Neutrophil (primary cell): ENCODE results near the gene ABHD8.
"Not testable (repeated sequence)": the region's sequence is repeated elsewhere in the genome, so short reads cannot be mapped to it uniquely, and the experiment has no call there.

Experiments
- H3K27ac ChIP-seq: fragments of 200-600 bp; sonication (generic); 2 replicates; pipeline ENCODE4 v1.5.1; 2016; ENCODE audit warnings: mild to moderate bottlenecking, moderate library complexity
- H3K27me3 ChIP-seq: fragments of 200-600 bp; sonication (generic); 2 replicates; pipeline ENCODE4 v1.6.0; 2016; ENCODE audit warnings: mild to moderate bottlenecking
- H3K36me3 ChIP-seq: fragments of 200-600 bp; sonication (generic); 2 replicates; pipeline ENCODE4 v1.5.1; 2017
- H3K4me1 ChIP-seq, 2 experiments: fragments of 200-600 bp in 1 of 2; sonication (generic) in 1 of 2; 1 replicate in 1 of 2; 2 replicates in 1 of 2; pipeline versions ENCODE4 v1.5.1 to v1.6.1; 2013 to 2016; ENCODE audit warnings: low read depth in 1 of 2, low read length in 1 of 2, mild to moderate bottlenecking in 1 of 2, moderate library complexity in 1 of 2; ENCODE audit not compliant: control insufficient read depth in 1 of 2, insufficient read depth in 1 of 2
- H3K4me3 ChIP-seq, 2 experiments: fragments of 200-600 bp in 1 of 2; sonication (generic) in 1 of 2; 1 replicate in 1 of 2; 2 replicates in 1 of 2; pipeline ENCODE4 v1.5.1; 2013 to 2016; ENCODE audit warnings: low read depth in 1 of 2, low read length in 1 of 2, mild to moderate bottlenecking in 1 of 2, moderate library complexity in 1 of 2
- H3K9me3 ChIP-seq: fragments of 200-600 bp; sonication (generic); 2 replicates; pipeline ENCODE4 v1.5.1; 2016
- TF ChIP-seq, protein P1 (sequence below): fragments of 200-600 bp; sonication (generic); IDR thresholded peaks from 2 replicates; pipeline ENCODE4 v1.5.1; 2016; ENCODE audit warnings: antibody characterized with exemption

ABHD8 gene

DNA sequence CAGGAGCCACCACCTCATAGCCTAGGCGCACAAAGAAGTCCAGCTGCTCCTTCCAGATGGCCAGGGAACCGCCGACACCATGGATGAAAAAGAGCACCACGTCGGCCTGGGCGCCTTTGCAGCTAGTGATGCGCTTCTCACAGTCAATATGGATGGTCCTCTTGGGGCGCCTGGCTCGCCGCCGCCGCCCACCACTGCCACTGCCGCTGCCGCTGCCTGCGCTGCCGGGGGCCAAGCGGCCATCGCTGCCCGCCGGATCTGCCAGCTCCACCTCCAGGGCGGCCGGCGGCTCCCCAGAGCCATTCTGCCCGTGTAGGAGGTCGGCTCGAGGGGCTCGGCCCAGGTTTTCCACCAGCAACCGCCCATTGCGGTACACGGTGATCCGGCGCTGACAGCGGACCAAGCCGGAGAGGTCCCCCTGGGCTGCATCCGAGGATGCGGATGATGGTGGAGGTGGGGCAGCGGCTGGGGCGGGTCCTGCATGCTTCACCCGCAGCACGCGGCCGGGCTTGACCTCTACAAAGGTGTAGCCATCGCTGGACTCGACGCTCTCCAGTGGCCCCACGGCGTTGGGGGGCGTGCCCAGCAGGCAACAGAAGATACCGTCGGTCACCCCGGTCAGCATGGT is 2.1 kb downstream of the ABHD8 start:
- no peaks in the 10 kb centered on the region for H3K36me3 ChIP-seq
- no peaks in the 10 kb centered on the region for H3K9me3 ChIP-seq
- no peaks in the 10 kb centered on the region for H3K27me3 ChIP-seq
- H3K4me1 ChIP-seq, result peaks cover 46 to 51% of the 10 kb centered on the region in 2 experiments
- TF ChIP-seq, protein P1, sequence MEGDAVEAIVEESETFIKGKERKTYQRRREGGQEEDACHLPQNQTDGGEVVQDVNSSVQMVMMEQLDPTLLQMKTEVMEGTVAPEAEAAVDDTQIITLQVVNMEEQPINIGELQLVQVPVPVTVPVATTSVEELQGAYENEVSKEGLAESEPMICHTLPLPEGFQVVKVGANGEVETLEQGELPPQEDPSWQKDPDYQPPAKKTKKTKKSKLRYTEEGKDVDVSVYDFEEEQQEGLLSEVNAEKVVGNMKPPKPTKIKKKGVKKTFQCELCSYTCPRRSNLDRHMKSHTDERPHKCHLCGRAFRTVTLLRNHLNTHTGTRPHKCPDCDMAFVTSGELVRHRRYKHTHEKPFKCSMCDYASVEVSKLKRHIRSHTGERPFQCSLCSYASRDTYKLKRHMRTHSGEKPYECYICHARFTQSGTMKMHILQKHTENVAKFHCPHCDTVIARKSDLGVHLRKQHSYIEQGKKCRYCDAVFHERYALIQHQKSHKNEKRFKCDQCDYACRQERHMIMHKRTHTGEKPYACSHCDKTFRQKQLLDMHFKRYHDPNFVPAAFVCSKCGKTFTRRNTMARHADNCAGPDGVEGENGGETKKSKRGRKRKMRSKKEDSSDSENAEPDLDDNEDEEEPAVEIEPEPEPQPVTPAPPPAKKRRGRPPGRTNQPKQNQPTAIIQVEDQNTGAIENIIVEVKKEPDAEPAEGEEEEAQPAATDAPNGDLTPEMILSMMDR, result no peak
- no peak overlapping the region for H3K4me3 ChIP-seq
- no peak overlapping the region for H3K27ac ChIP-seq

DNA sequence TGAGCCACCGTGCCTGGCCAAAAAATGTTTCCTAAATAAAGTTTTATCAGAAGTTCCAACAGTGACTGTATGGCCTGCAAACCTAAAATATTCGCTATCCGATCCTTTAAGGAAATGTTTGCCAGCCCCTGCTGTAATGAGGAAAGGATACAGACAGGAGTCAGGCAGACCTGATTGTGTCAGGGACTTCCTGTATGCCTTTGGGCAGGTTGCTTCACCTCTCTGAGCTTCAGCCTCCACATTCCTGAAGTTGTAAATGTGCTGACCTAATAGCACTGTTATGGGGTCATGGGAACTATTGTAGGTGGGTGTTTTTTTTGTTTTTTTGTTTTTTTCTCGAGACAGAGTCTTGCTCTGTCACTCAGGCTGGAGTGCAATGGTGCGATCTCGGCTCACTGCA is 6.2 kb downstream of the ABHD8 start:
- peak overlapping the region; percentile 16 for H3K27ac ChIP-seq
- H3K27me3 ChIP-seq, result no peaks in the 10 kb centered on the region
- H3K4me3 ChIP-seq, result no peak overlapping the region
- peaks cover 20 to 29% of the 10 kb centered on the region in 2 experiments for H3K4me1 ChIP-seq
- H3K36me3 ChIP-seq, result peaks cover 5% of the 10 kb centered on the region
- H3K9me3 ChIP-seq, result no peaks in the 10 kb centered on the region
- TF ChIP-seq, protein P1, result no peak

DNA sequence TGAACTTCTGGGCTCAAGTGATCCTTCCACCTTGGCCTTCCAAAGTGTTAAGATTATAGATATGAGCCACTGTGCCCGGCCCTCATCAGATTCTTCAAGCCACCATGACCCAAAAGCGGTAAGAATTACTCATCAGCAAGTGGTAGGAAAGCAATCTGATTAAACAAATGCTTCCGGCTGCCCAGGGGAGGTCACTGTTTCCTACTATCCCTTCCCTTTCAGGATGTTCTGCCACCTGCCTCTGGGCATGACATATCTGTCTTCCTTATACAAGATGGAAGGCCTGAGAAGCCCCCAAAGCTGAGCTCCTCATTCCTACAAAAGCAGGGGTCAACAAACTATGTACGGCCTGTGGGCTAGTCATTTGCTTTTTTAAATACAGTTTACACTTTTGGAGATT is 7.0 kb downstream of the ABHD8 start:
- Histone ChIP-seq H3K27me3 (no peaks in the 10 kb centered on the region), H3K4me3 (no peak overlapping the region), H3K27ac (no peak overlapping the region), H3K36me3 (peaks cover 5% of the 10 kb centered on the region), H3K4me1 (peaks cover 21 to 30% of the 10 kb centered on the region in 2 experiments), H3K9me3 (no peaks in the 10 kb centered on the region)
- TF ChIP-seq, protein P1, result no peak

DNA sequence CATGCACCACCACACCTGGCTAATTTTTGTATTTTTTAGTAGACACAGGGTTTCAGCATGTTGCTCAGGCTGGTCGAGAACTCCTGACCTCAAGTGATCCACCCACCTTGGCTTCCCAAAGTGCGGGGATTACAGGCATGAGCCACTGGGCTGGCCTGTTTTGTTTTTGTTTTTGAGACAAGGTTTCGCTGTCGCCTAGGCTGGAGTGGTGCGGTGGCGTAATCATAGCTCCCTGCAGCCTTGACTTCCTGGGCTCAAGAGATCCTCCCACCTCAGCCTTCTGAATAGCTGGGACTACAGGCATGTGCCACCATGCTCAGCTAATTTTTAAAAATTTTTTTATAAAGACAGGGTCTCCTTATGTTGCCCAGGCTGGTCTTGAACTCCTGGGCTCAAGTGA is 7.7 kb downstream of the ABHD8 start:
- H3K36me3 ChIP-seq, H3K27ac ChIP-seq, H3K4me3 ChIP-seq, H3K9me3 ChIP-seq, H3K27me3 ChIP-seq: not testable (repeated sequence)
- H3K4me1 ChIP-seq, result peaks cover 21 to 30% of the 10 kb centered on the region in 2 experiments

DNA sequence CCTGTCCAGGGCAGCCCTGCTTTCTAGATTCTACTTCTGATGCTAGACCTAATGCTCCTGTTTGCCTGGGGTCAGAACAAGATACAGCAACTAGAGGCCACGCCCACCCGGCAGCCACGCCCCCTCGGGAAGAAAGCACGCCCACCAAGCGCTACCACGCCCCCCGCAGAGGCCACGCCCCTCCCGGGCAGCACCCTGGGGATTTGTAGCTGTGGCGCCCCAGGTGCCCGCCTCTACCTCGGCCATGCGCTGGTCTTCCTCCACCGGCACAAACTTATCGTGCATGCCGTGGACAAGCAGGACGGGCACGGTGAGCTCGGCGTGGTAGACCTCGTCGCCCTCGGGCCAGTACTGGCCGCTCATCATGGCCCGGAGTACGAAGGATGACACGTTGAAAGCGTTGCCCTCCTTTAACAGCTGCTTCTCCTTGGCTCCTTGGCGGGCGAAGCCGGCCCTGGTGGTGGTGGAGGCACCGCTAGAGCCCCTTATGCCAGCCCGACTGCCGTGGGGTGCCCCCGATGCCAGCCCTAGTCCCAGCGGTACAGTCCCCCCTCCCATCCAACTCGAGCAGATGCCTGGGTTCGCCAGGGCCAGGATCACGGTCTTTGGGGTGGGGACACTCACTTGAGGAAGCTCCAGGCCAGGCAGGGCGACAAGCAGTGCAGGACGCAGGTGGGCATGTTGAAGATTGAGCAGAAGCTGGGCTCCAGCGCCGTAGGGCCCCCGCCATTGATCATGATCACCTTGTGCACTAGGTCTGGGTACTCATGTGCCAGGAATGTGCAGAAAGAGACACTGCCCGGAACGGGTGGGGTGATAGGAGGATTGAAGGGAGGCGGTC is 9.0 kb downstream of the ABHD8 start:
- TF ChIP-seq, protein P1, result no peak
- Histone ChIP-seq H3K4me3 (no peak overlapping the region), H3K27ac (no peak overlapping the region), H3K27me3 (no peaks in the 10 kb centered on the region), H3K36me3 (peaks cover 5% of the 10 kb centered on the region), H3K4me1 (peaks cover 33 to 40% of the 10 kb centered on the region in 2 experiments), H3K9me3 (no peaks in the 10 kb centered on the region)

DNA sequence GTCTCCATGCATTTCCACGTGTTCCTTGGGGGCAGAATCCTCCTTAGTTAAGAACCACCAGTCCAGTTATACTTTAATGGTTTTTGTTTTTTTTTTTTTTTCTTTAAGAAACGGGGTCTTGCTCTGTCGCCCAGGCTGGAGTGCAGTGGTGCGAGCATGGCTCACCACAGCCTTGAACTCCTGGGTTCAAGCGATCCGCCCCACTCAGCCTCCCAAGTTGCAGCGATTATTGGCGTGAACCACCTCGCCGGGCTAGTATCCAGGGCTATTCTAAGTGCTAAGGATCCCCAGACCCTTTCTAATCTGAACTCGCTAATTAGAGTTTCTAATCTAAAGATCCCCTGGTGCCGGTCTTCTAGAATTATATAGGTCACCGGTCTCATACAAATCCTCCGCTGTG is 9.6 kb downstream of the ABHD8 start:
- no peak overlapping the region for H3K4me3 ChIP-seq
- peaks cover 5% of the 10 kb centered on the region for H3K36me3 ChIP-seq
- TF ChIP-seq, protein P1, result no peak
- no peaks in the 10 kb centered on the region for H3K9me3 ChIP-seq
- peaks cover 33 to 40% of the 10 kb centered on the region in 2 experiments for H3K4me1 ChIP-seq
- no peak overlapping the region for H3K27ac ChIP-seq
- H3K27me3 ChIP-seq, result no peaks in the 10 kb centered on the region
